RWPE2 (cell line): ENCODE data around the gene DSCAML1.

ENCODE experiments used
- ATAC-seq: fragments of 200-7000 bp; cut with Tn5 transposase; 3 replicates; pipeline ENCODE4 v1.9.1; 2021; ENCODE audit warnings: low read depth
- DNase-seq: peaks from one replicate; pipeline ENCODE4 v3.0.0-alpha.2; 2020; ENCODE audit warnings: low spot score
- H3K27ac ChIP-seq: fragments of 450-650 bp; 2 replicates; pipeline ENCODE4 v1.5.1; 2017; ENCODE audit warnings: mild to moderate bottlenecking; ENCODE audit not compliant: poor library complexity, severe bottlenecking
- H3K27me3 ChIP-seq: fragments of 250-450 bp; sonication (Bioruptor Pico); 2 replicates; pipeline ENCODE4 v1.5.1; 2021; ENCODE audit warnings: mild to moderate bottlenecking, moderate library complexity; ENCODE audit not compliant: insufficient read depth, poor library complexity, severe bottlenecking
- H3K36me3 ChIP-seq: fragments of 250-450 bp; sonication (Bioruptor Pico); 2 replicates; pipeline ENCODE4 v1.5.1; 2020; ENCODE audit warnings: low read depth, mild to moderate bottlenecking, moderate library complexity
- H3K4me1 ChIP-seq: fragments of 250-450 bp; sonication (Bioruptor Pico); 2 replicates; pipeline ENCODE4 v1.5.1; 2021; ENCODE audit warnings: mild to moderate bottlenecking, moderate library complexity; ENCODE audit not compliant: insufficient read depth, poor library complexity, severe bottlenecking
- H3K4me3 ChIP-seq: fragments of 250-450 bp; sonication (Bioruptor Pico); 2 replicates; pipeline ENCODE4 v1.5.1; 2021; ENCODE audit warnings: mild to moderate bottlenecking, moderate library complexity; ENCODE audit not compliant: severe bottlenecking
- H3K9me3 ChIP-seq: fragments of 250-450 bp; sonication (Bioruptor Pico); 2 replicates; pipeline ENCODE4 v1.5.1; 2021; ENCODE audit warnings: mild to moderate bottlenecking, moderate library complexity; ENCODE audit not compliant: severe bottlenecking
- TF ChIP-seq, protein P1 (sequence below): fragments of 450-650 bp; IDR thresholded peaks from one replicate; pipeline ENCODE4 v1.5.1; 2017; ENCODE audit warnings: mild to moderate bottlenecking, moderate library complexity; ENCODE audit not compliant: poor library complexity, severe bottlenecking

Gene DSCAML1

DNA sequence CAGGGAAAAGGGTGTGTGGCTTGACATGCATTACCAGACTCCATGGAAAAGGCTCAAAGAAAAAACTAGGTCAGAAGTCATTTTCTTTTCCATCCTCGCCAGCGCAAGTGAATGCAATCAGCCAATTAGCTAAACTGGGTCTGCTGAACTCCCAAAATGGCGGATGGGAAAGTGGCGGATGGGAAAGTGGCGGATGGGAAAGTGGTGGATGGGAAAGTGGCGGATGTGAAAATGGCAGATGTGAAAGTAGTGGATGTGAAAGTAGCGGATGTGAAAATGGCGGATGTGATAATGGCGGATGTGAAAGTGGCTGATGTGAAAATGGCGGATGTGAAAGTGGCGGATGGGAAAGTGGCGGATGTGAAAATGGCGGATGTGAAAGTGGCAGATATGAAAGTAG lies 311.0 kb downstream of the DSCAML1 start:
- H3K4me3 ChIP-seq = no peak overlapping the region
- ATAC-seq (no peak), DNase-seq (no peak)
- peaks cover 8% of the 10 kb centered on the region for H3K27me3 ChIP-seq
- TF ChIP-seq, protein P1, sequence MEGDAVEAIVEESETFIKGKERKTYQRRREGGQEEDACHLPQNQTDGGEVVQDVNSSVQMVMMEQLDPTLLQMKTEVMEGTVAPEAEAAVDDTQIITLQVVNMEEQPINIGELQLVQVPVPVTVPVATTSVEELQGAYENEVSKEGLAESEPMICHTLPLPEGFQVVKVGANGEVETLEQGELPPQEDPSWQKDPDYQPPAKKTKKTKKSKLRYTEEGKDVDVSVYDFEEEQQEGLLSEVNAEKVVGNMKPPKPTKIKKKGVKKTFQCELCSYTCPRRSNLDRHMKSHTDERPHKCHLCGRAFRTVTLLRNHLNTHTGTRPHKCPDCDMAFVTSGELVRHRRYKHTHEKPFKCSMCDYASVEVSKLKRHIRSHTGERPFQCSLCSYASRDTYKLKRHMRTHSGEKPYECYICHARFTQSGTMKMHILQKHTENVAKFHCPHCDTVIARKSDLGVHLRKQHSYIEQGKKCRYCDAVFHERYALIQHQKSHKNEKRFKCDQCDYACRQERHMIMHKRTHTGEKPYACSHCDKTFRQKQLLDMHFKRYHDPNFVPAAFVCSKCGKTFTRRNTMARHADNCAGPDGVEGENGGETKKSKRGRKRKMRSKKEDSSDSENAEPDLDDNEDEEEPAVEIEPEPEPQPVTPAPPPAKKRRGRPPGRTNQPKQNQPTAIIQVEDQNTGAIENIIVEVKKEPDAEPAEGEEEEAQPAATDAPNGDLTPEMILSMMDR = no peak
- H3K36me3 ChIP-seq = no peaks in the 10 kb centered on the region
- no peak overlapping the region for H3K27ac ChIP-seq
- H3K9me3 ChIP-seq = no peaks in the 10 kb centered on the region
- no peaks in the 10 kb centered on the region for H3K4me1 ChIP-seq

DNA sequence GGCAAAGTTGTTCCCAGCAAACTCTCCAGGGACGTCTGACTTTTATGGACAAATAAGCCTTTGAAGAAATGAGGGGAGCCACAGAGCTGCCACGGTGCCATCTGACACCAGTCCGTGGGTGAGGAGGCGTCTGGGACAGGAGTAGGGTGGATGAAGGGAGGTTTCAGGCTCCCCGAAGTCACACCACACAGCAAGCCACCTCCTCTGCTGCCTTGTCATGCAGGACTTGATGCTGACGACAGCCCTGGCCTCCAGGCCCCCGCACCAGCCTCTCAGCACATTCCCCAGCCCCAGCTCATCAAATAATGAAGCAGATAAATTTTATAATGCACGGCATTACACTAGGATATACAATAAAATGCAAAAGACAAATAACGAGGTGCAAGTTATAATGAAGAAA lies 312.9 kb downstream of the DSCAML1 start:
- H3K4me3 ChIP-seq = no peak overlapping the region
- no peak for ATAC-seq
- H3K9me3 ChIP-seq = no peaks in the 10 kb centered on the region
- H3K27me3 ChIP-seq = peaks cover 2% of the 10 kb centered on the region
- no peaks in the 10 kb centered on the region for H3K36me3 ChIP-seq
- DNase-seq = no peak
- TF ChIP-seq, protein P1 = no peak
- H3K27ac ChIP-seq = no peak overlapping the region
- H3K4me1 ChIP-seq = no peaks in the 10 kb centered on the region

DNA sequence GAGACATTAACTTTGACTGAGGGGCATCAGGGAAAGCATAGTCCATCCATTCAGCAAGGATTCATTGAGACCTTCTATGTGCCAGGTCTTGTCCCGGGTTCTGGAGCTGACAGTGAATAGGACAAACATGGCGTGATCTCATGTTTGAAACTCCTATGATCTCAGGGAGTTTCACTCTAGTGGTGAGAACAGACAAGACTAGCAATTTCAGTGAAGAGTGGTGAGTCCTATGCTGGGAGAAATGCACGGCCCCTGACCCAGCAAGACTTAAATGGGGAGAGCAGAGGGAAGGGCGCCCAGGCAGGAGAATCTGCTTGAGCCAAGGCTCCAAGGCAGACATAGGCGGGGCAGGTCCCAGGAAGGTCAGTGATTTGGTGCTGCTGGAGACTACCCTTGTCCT lies 313.6 kb downstream of the DSCAML1 start:
- ATAC-seq (no peak), DNase-seq (no peak)
- Histone ChIP-seq H3K9me3 (no peaks in the 10 kb centered on the region), H3K36me3 (no peaks in the 10 kb centered on the region), H3K27me3 (peaks cover 2% of the 10 kb centered on the region), H3K4me1 (no peaks in the 10 kb centered on the region), H3K4me3 (no peak overlapping the region), H3K27ac (no peak overlapping the region)
- TF ChIP-seq, protein P1 = no peak

DNA sequence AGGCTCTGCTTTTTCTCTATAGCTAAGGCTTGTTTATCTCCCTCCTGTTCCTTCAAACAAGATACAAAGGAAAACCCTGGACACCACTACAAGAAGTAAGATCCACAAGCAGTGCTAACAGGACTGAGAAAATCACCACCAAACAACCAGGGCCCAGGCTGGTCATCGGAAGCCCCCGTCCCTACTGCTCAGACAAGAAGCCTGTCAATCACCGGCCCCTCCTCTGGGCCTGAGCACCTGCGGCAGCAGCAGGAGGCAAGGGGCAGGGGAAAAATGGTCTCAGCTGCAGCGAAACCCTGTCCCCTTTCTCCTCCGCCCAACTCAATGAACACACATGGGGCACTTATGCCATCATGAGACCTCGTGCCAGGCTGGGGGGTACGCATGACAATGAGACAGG lies 314.1 kb downstream of the DSCAML1 start:
- Histone ChIP-seq H3K36me3 (no peaks in the 10 kb centered on the region), H3K4me3 (no peak overlapping the region), H3K27me3 (peaks cover 2% of the 10 kb centered on the region), H3K9me3 (no peaks in the 10 kb centered on the region), H3K27ac (no peak overlapping the region), H3K4me1 (no peaks in the 10 kb centered on the region)
- DNase-seq (no peak), ATAC-seq (no peak)
- TF ChIP-seq, protein P1 = no peak

DNA sequence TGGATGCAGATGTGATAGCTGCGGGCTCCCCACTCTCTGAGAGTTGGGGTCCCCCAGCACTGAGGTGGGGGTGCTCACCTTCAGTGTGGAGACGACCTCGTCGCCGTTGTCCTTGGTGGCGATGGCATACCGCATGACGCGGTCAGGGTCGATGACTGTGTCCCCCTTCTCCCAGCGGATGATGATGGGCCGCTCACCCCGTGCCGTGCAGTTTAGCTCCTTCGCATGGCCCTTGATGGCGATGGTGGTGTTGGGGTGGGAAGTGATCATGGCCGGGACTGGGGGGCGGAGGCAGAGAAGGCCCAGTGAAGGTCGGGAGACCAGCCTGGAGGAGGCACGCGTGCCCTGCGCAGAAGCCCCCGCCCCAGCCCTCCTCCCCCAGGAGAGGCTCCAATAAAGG lies 315.1 kb downstream of the DSCAML1 start:
- no peak for ATAC-seq

More for the DNA sequence above, 315.1 kb downstream of the DSCAML1 start:
- Histone ChIP-seq H3K9me3 (no peaks in the 10 kb centered on the region), H3K36me3 (no peaks in the 10 kb centered on the region), H3K27me3 (peaks cover 2% of the 10 kb centered on the region), H3K4me3 (no peak overlapping the region), H3K27ac (no peak overlapping the region), H3K4me1 (no peaks in the 10 kb centered on the region)
- DNase-seq = no peak
- TF ChIP-seq, protein P1 = no peak
